ENCODE measurements around the gene FBLN5.

The FBLN5 gene

DNA sequence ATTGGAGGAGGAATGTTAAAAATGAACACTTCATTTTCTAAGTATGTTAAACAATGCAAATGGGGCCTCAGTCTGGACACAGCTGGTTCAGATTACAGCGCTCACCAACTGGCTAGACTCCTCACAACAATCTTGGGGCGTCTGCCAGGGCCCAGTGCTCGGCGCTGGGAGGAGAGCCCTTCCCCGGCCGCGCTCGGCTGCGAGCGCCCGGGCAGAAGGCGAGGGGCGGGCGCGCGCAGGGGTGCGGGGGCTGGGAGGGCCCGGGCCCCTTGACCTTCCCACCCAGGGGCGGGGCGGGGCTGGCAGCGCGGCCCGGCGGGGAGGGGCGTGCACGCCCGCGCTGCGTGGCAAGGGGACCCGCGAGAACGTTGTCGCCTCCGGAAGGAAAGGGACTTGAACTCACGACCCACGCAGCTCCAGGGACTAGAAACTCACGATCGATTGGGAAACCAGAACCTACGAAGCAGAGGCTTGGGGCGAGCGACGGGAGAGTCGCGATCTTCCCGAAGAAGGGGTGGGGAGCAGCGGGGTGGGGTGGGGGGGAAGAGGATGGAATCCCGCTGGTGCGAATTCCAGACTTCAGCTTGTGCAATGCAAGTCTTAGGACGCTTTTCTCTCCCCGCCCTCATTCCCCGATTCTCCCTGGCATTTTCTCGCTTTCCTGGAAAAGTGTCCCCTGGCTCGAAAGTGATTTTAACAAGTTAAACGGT, at the start of gene FBLN5:
TSS of gene FBLN5 (minus strand) at position 220 of the 710 bp plus-strand sequence. CDS start 465 bp downstream, outside the sequence.
- no peak for DNase-seq

DNA sequence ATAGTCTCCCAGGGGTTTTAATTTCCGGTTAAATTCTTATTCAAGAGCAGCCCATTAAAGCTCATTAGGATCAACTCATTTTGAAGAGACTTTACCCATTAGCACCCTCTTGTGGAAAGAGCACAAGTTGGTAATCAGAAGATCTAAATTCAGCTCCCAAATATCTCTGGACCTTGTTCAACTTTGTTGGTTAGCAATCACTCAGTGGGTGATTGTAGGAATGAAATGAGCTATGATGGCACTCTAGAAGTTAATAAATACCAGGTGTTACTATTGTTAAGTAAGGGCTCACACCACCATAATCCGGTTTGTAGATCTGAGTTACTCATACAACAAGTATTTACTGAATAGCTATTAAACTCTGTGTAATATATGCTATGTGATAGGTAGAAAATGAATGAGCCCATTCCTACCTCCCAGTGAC, 49.5 kb upstream of the FBLN5 start:
- DNase-seq, result peak; percentile 32

DNA sequence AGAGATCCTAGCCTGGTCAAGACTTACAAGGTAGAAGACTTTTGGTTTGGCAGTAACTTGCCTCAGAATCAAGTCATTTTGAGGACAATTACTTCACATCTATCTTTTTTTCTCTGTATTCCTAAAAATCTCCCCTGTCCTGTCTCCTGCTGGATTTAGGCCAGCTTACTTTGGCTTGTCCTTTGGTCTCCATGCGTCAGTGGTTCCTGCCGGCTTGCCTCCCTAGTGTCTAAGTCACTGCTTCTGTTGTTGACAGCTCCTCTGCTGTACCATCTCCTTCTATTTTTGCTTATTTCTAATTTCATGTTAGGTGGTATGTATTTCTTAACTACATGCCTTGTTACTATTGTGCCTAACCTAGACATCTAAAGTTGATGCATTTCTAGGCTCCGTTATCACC, 39.7 kb upstream of the FBLN5 start:
- DNase-seq, result no peak

GRCh38 chr14:91985521-91986255, 38.2 kb upstream of the FBLN5 start:
- no peak for DNase-seq

- DNase-seq, result no peak
These were observed 37.5 kb upstream of the FBLN5 start for GRCh38 chr14:91985008-91985407.

DNA sequence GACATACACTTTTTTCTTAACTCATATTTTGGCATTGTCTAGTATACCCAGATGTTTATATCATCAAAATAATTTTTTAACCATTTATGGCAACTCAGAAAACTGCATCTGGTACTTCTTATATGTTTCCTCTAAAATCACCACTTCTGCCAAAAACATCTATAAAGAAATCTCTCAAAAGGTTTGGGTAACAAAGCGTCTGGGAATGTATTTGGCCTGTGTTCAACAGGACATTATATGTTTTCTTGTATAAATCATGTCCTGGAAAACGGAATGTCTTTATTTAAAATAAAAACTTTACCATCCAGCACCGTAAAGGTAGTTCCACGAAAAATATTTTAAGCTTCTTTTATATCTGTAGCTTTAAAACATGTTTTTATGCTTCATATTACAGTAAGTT, 36.1 kb upstream of the FBLN5 start:
- DNase-seq, result no peak

DNA sequence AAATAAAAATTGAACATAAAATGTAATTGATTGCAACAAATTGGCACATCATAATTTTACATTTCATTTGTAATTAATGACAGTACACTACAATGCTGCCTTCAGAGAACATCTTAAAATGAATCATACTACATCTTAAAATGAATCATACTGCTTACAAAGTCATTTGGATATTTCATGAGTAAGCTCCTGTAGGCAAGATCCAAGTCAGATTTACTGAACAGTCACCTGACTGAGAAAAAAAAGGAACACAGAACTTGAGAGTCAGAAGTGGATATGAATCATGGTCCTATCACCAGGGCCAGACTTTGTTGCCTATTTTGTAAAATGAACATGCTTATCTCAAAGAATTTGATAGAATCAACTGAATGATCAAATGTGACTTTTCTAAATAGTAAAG, 32.7 kb upstream of the FBLN5 start:
- no peak for DNase-seq

DNA sequence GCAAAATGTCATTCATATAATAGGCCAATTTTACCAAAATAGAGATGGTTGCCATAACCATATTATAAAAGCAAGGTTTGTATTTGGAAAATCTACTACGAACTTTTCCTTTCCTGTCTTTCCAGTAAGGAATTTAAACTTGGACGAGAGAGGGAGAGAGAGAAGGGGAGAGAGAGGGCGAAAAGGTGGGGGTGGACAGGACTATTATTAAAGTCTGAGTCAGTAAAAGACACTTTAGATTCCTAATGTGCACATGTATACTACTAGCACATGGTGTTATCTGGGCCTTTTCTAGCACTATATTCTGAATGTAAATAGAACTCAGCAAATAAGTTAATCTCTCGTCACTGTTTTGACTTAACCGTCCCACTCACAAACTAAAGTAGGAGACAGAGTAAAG, 30.4 kb upstream of the FBLN5 start:
- no peak for DNase-seq

- DNase-seq, result no peak
These were observed 28.3 kb upstream of the FBLN5 start for GRCh38 chr14:91975763-91976162.

- no peak for DNase-seq
These were observed 23.8 kb upstream of the FBLN5 start for GRCh38 chr14:91971188-91971778.

- no peak for DNase-seq
These were observed 20.8 kb upstream of the FBLN5 start for GRCh38 chr14:91968280-91968679.

DNA sequence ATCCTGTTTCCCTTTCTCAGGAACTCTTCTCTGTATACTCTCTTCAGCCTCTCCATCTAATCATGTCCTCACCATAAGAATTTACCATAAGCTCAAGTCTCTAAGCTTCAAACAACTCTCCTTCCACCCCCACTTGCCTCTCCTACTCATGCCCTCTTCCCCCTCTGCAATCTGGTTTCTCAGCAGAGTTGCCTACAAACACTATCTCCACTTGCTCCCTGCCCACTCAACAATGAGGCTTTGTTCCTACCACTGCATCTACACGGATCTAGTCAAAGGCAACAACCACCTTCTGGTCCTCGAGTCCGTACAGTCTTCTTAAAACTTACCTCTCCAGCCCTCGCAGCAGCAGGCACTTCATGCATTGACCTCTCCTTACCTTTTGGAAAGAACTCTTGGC, 17.2 kb upstream of the FBLN5 start:
- DNase-seq, result no peak

DNA sequence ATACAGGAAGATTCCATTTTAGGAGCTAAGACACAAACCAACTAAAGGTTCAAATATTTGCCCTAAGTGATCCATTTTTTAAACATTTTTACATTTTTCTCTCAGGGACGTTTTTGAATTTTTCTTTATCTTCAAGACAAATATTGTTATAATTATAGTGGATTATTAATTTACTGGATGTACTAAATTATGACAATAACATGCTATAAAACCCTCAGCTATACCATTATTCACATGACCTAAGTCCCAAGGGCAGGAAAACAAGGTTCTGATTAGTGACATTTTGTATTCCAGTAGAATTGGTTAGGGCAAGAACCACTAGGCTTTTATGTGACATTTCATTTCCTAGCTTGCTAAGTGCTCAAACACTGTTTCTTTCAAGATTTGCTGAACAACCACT, 16.5 kb upstream of the FBLN5 start:
- no peak for DNase-seq

DNA sequence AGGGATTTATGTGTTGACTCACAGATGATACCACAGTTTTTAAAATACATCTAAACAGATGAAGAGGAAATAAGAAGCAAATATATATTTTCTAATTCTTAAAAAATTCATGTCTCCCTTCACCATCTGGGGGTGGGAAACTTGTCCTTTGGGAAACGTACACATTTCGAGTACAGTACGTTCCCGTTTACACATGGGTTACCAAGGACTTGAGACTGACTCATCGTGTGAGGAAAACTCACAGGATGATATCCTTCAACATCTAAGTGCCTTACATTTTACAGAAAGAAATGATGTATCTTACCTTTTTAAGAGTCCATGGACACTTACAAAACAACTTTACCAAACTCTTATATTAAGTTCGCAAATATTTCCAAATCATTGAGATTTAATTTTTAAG, 16.0 kb upstream of the FBLN5 start:
- no peak for DNase-seq

DNA sequence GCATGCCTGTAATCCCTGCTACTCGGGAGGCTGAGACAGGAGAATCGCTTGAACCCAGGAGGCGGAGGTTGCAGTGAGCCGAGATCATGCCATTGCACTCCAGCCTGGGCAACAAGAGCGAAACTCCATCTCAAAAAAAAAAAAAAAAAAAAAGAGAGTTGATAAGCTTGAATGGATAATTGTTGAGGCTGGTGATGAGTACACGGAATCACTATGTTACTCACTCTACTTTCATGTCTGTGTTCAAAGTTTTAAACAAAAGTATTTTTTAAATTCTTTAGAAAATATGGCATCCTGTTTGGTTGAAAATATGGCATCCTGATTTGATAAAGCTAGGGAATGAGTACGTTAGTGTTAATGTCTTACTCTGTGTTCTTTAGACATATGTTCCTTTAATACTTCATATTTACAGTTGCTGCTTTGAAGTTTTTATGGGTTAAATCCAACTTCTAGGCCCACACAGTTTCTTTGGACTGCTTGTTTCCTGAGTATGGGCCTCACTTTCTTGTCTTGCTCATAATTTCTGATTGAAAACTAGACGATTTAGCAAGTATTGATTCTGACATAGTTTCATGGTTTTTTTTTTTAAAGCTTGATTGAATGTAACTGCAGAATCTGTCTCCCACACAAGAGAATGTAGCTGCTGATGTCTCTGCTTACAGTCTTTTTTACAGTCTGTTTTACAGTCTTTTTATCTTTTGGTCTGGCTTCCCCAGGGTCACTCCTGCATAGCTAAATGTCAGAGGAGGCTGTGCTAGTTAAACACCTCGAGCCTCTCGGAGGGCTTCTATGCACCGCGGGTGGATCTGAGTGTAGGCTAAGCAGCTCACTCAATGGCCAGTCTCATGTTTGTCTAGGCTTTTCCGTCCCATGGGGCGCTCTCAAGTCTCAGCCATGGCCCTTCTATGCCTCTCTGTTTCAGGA, 14.1 kb upstream of the FBLN5 start:
- no peak for DNase-seq

- no peak for DNase-seq
These were observed 10.4 kb upstream of the FBLN5 start for GRCh38 chr14:91957876-91958313.

GRCh38 chr14:91956616-91957015, 9.1 kb upstream of the FBLN5 start:
- DNase-seq, result no peak

DNA sequence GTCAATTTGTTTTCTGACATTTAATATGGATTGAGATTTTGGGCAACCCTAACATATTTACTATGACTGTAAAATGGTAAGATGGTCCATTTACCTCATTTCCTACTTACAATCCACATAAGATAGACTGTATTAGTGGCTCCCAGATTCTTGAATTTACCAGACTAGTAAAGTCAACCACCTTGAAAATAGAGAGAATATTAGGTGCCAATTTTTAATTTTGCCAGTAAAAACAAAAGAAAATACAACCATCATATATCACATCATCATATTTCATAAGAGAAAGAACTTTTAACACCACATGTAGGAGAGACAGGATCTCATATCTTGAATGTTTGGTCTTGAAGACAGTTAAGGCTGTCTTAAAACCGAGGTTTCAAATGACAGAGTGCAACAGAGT, 7.7 kb upstream of the FBLN5 start:
- no peak for DNase-seq

GRCh38 chr14:91953170-91953985, 5.9 kb upstream of the FBLN5 start:
- DNase-seq, result no peak

- DNase-seq, result no peak
These were observed 646 bp downstream of the FBLN5 start for GRCh38 chr14:91946622-91947474.
